ENCODE results near the gene FBXO8.
"Not testable (repeated sequence)": the region's sequence is repeated elsewhere in the genome, so short reads cannot be mapped to it uniquely, and the experiment has no call there.

DNA sequence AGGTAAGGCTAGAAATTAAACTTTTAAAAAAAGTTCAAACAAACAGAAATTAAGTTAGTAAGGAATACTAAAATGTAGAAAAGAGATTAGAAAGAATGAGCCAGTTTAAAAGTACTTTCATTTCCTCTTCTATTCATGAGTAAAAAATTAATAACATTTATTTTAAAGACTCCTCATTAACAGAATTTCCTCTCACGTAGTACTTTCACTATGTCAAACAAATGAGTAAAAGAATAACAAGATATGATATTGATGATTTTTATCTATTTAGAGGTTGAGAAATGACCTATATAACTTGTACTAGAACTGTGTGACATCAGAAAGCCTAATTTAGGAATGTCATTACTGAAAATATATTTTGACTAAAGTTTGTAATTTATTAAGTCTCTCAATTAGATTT lies 22.0 kb downstream of the FBXO8 start:
- TF ChIP-seq CTCF (IDR thresholded peaks at IDR 0.05; ENCODE audit: low read depth, low read length, poor library complexity, severe bottlenecking); EZH2phosphoT487 (IDR thresholded peaks at IDR 0.05; ENCODE audit: borderline replicate concordance, low read length): not testable (repeated sequence)
